Loucy (cell line): ENCODE results near the gene SECISBP2L.

Source experiments
- H2AFZ ChIP-seq: fragments of 200-600 bp; sonication (generic); 2 replicates; pipeline ENCODE4 v1.6.0; 2016; ENCODE audit warnings: antibody characterized with exemption, mild to moderate bottlenecking, low read length, moderate library complexity
- H3F3A ChIP-seq: fragments of 200-600 bp; 2 replicates; pipeline ENCODE4 v1.6.0; 2016; ENCODE audit warnings: antibody characterized with exemption, low read depth, mild to moderate bottlenecking
- H3K27me3 ChIP-seq: fragments of 200-600 bp; sonication (generic); 2 replicates; pipeline ENCODE4 v1.6.1; 2014; ENCODE audit warnings: low read length, mild to moderate bottlenecking; ENCODE audit not compliant: insufficient read depth, poor library complexity, severe bottlenecking
- H3K36me3 ChIP-seq: fragments of 200-600 bp; sonication (generic); 2 replicates; pipeline ENCODE4 v1.6.1; 2016; ENCODE audit warnings: low read length; ENCODE audit not compliant: insufficient read depth
- H3K4me1 ChIP-seq: fragments of 200-600 bp; sonication (generic); 2 replicates; pipeline ENCODE4 v1.5.1; 2014; ENCODE audit warnings: low read length, mild to moderate bottlenecking; ENCODE audit not compliant: insufficient read depth, poor library complexity, severe bottlenecking
- H3K4me2 ChIP-seq: fragments of 200-600 bp; sonication (generic); 2 replicates; pipeline ENCODE4 v1.6.0; 2014; ENCODE audit warnings: antibody characterized with exemption, low read length, low read depth, mild to moderate bottlenecking; ENCODE audit not compliant: poor library complexity, severe bottlenecking
- H3K4me3 ChIP-seq: fragments of 200-600 bp; sonication (generic); 2 replicates; pipeline ENCODE4 v1.5.1; 2014; ENCODE audit warnings: low read length, mild to moderate bottlenecking, mixed read lengths; ENCODE audit not compliant: poor library complexity, severe bottlenecking
- H3K79me2 ChIP-seq: fragments of 200-600 bp; sonication (generic); 2 replicates; pipeline ENCODE4 v1.6.1; 2014; ENCODE audit warnings: low read length; ENCODE audit not compliant: insufficient read depth
- H3K9ac ChIP-seq: fragments of 200-600 bp; sonication (generic); 2 replicates; pipeline ENCODE4 v1.6.0; 2014; ENCODE audit warnings: mild to moderate bottlenecking, low read depth, low read length, moderate library complexity; ENCODE audit not compliant: poor library complexity, severe bottlenecking
- H3K9me2 ChIP-seq: fragments of 200-600 bp; sonication (generic); replicated peaks from 2 replicates; pipeline ENCODE4 v1.6.1; 2016; ENCODE audit warnings: low read depth, low read length, mixed read lengths
- H3K9me3 ChIP-seq: fragments of 200-600 bp; sonication (generic); 2 replicates; pipeline ENCODE4 v1.6.1; 2014; ENCODE audit warnings: mild to moderate bottlenecking, antibody characterized with exemption, low read length, low read depth; ENCODE audit not compliant: insufficient read depth
- H4K20me1 ChIP-seq: fragments of 200-600 bp; sonication (generic); 2 replicates; pipeline ENCODE4 v1.6.0; 2014; ENCODE audit warnings: antibody characterized with exemption, low read length, mild to moderate bottlenecking; ENCODE audit not compliant: insufficient read depth, poor library complexity, severe bottlenecking
- EZH2phosphoT487 ChIP-seq: fragments of 200-600 bp; IDR thresholded peaks from 2 replicates; pipeline ENCODE4 v1.6.1; 2018; ENCODE audit warnings: antibody characterized with exemption, mild to moderate bottlenecking, moderate library complexity, borderline replicate concordance
- TF ChIP-seq, protein P1 (sequence below): fragments of 200-600 bp; sonication (generic); conservative IDR thresholded peaks from 2 replicates; pipeline ENCODE4 v1.5.1; 2014; ENCODE audit warnings: mild to moderate bottlenecking, antibody characterized with exemption, low read length

The SECISBP2L gene

GRCh38 chr15:49047456-49047855, 1.2 kb upstream of the SECISBP2L start:
- Histone ChIP-seq H3K4me1 (peaks cover 21% of the 10 kb centered on the region), H4K20me1 (peaks cover 23% of the 10 kb centered on the region), H3K9me3 (no peaks in the 10 kb centered on the region), H3K9ac (no peak overlapping the region), H2AFZ (no peak overlapping the region), H3K9me2 (no peaks in the 10 kb centered on the region), H3F3A (peaks cover 4% of the 10 kb centered on the region; the same call in 1 of the 2 replicates), H3K27me3 (no peaks in the 10 kb centered on the region), H3K79me2 (peaks cover 26% of the 10 kb centered on the region), H3K4me2 (no peak overlapping the region), H3K4me3 (no peak overlapping the region), H3K36me3 (no peaks in the 10 kb centered on the region)
- no peak for TF ChIP-seq EZH2phosphoT487
- TF ChIP-seq, protein P1, sequence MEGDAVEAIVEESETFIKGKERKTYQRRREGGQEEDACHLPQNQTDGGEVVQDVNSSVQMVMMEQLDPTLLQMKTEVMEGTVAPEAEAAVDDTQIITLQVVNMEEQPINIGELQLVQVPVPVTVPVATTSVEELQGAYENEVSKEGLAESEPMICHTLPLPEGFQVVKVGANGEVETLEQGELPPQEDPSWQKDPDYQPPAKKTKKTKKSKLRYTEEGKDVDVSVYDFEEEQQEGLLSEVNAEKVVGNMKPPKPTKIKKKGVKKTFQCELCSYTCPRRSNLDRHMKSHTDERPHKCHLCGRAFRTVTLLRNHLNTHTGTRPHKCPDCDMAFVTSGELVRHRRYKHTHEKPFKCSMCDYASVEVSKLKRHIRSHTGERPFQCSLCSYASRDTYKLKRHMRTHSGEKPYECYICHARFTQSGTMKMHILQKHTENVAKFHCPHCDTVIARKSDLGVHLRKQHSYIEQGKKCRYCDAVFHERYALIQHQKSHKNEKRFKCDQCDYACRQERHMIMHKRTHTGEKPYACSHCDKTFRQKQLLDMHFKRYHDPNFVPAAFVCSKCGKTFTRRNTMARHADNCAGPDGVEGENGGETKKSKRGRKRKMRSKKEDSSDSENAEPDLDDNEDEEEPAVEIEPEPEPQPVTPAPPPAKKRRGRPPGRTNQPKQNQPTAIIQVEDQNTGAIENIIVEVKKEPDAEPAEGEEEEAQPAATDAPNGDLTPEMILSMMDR = no peak

GRCh38 chr15:49045751-49046219, 461 bp downstream of the SECISBP2L start:
- Histone ChIP-seq H3K4me1 (peaks cover 32% of the 10 kb centered on the region), H3K9me3 (no peaks in the 10 kb centered on the region), H3K36me3 (no peaks in the 10 kb centered on the region), H3K9ac (peak overlapping the region; percentile 78), H4K20me1 (peaks cover 29% of the 10 kb centered on the region), H3K4me2 (peak overlapping the region; percentile 94), H3K9me2 (no peaks in the 10 kb centered on the region), H3K27me3 (no peaks in the 10 kb centered on the region), H3K4me3 (peak overlapping the region; percentile 86), H3F3A (peaks cover 4% of the 10 kb centered on the region; the same call in 1 of the 2 replicates), H2AFZ (peak overlapping the region; percentile 86; the same call in 1 of the 2 replicates), H3K79me2 (peaks cover 42% of the 10 kb centered on the region)
- TF ChIP-seq EZH2phosphoT487 = no peak

GRCh38 chr15:49044766-49045606, 1.3 kb downstream of the SECISBP2L start:
- H3K9me3 ChIP-seq = no peaks in the 10 kb centered on the region
- peaks cover 29% of the 10 kb centered on the region for H4K20me1 ChIP-seq
- peak overlapping the region; percentile 78 for H3K9ac ChIP-seq
- no peaks in the 10 kb centered on the region for H3K36me3 ChIP-seq
- H3K79me2 ChIP-seq = peaks cover 45% of the 10 kb centered on the region
- no peaks in the 10 kb centered on the region for H3K27me3 ChIP-seq
- peak overlapping the region; percentile 94 for H3K4me2 ChIP-seq
- TF ChIP-seq, protein P1 = no peak
- TF ChIP-seq EZH2phosphoT487 = no peak
- peaks cover 4% of the 10 kb centered on the region; the same call in 1 of the 2 replicates for H3F3A ChIP-seq
- no peaks in the 10 kb centered on the region for H3K9me2 ChIP-seq
- no peak overlapping the region for H2AFZ ChIP-seq
- H3K4me3 ChIP-seq = peak overlapping the region; percentile 86
- peaks cover 32% of the 10 kb centered on the region for H3K4me1 ChIP-seq
